Astrocyte (in vitro differentiated cells and primary cell): ENCODE data around the gene SOX2. TPM values are rescaled to one million over a fixed set of nuclear protein-coding genes. Genes with fewer than 3 reads are reported as not detected.

ENCODE experiments used
- DNase-seq: peaks from one replicate; pipeline ENCODE4 v3.0.0-alpha.2; 2010; ENCODE audit warnings: low read depth
- FAIRE-seq: peaks from 2 replicates; lab custom pipeline; 2011; peaks lifted over from hg19 to GRCh38; lab: Jason Lieb, UNC
- H2AFZ ChIP-seq: 2 replicates; pipeline ENCODE4 v1.6.0; 2012; ENCODE audit warnings: low read depth, low read length, inconsistent platforms
- H3K27ac ChIP-seq: 2 replicates; pipeline ENCODE4 v1.5.1; 2011; ENCODE audit warnings: low read depth, low read length, inconsistent platforms
- H3K27me3 ChIP-seq: 2 replicates; pipeline ENCODE4 v1.6.0; 2011; ENCODE audit warnings: low read length, inconsistent platforms; ENCODE audit not compliant: insufficient read depth
- H3K36me3 ChIP-seq: 2 replicates; pipeline ENCODE4 v1.5.1; 2011; ENCODE audit warnings: low read length, inconsistent platforms; ENCODE audit not compliant: insufficient read depth
- H3K4me1 ChIP-seq: 2 replicates; pipeline ENCODE4 v1.5.1; 2011; ENCODE audit warnings: low read length, inconsistent platforms; ENCODE audit not compliant: insufficient read depth
- H3K4me2 ChIP-seq: 2 replicates; pipeline ENCODE4 v1.6.0; 2012; ENCODE audit warnings: low read length, inconsistent platforms
- H3K4me3 ChIP-seq: 2 replicates; pipeline ENCODE4 v1.5.1; 2011; ENCODE audit warnings: low read depth, mild to moderate bottlenecking, low read length, inconsistent platforms; ENCODE audit not compliant: insufficient read depth
- H3K79me2 ChIP-seq: 2 replicates; pipeline ENCODE4 v1.6.0; 2012; ENCODE audit warnings: mild to moderate bottlenecking, low read length, inconsistent platforms; ENCODE audit not compliant: insufficient read depth
- H3K9ac ChIP-seq: 2 replicates; pipeline ENCODE4 v1.6.0; 2012; ENCODE audit warnings: mild to moderate bottlenecking, low read length, inconsistent platforms
- H3K9me3 ChIP-seq: 2 replicates; pipeline ENCODE4 v1.5.1; 2012; ENCODE audit warnings: low read depth, mild to moderate bottlenecking, low read length, inconsistent platforms; ENCODE audit not compliant: insufficient read depth
- H4K20me1 ChIP-seq: 2 replicates; pipeline ENCODE4 v1.6.0; 2012; ENCODE audit warnings: low read length, inconsistent platforms; ENCODE audit not compliant: insufficient read depth
- H3K27ac Mint-ChIP-seq: one replicate; pipeline ENCODE4 v1.8.0; 2021; ENCODE audit warnings: mild to moderate bottlenecking, mixed read lengths; ENCODE audit not compliant: unreplicated experiment
- H3K27me3 Mint-ChIP-seq: one replicate; pipeline ENCODE4 v1.8.0; 2021; ENCODE audit warnings: low read depth, mixed read lengths; ENCODE audit not compliant: unreplicated experiment
- H3K36me3 Mint-ChIP-seq: one replicate; pipeline ENCODE4 v1.8.0; 2021; ENCODE audit warnings: low read depth, mixed read lengths; ENCODE audit not compliant: unreplicated experiment
- H3K4me1 Mint-ChIP-seq: one replicate; pipeline ENCODE4 v1.8.0; 2021; ENCODE audit warnings: low read depth, mixed read lengths; ENCODE audit not compliant: unreplicated experiment
- H3K4me3 Mint-ChIP-seq: one replicate; pipeline ENCODE4 v1.8.0; 2021; ENCODE audit warnings: mild to moderate bottlenecking, moderate library complexity, mixed read lengths; ENCODE audit not compliant: unreplicated experiment
- H3K9me3 Mint-ChIP-seq: one replicate; pipeline ENCODE4 v1.8.0; 2021; ENCODE audit warnings: mild to moderate bottlenecking, mixed read lengths; ENCODE audit not compliant: unreplicated experiment
- CTCF ChIP-seq: IDR thresholded peaks from 2 replicates; pipeline ENCODE4 v1.5.1; 2011; ENCODE audit warnings: low read depth, mild to moderate bottlenecking, inconsistent platforms, low read length, moderate library complexity; ENCODE audit not compliant: insufficient read depth
- EZH2 ChIP-seq: IDR thresholded peaks from 2 replicates; pipeline ENCODE4 v1.6.1; 2012; ENCODE audit warnings: mild to moderate bottlenecking, low read length, inconsistent platforms; ENCODE audit not compliant: insufficient read depth
- total RNA-seq: library from RNA; stranded (reverse); gene quantifications from 2 replicates; pipeline ENCODE4 v1.2.1, GENCODE V29; 2021

Gene SOX2
- total RNA-seq, 1 donor from 2014 or later = 6.5 TPM

- Histone ChIP-seq H3K36me3 (no peaks in the 10 kb centered on the region), H2AFZ (no peak overlapping the region), H4K20me1 (no peaks in the 10 kb centered on the region), H3K27ac (no peak overlapping the region), H3K9me3 (no peaks in the 10 kb centered on the region), H3K4me3 (peak overlapping the region; percentile 53), H3K4me1 (peaks cover 15% of the 10 kb centered on the region), H3K9ac (no peak overlapping the region), H3K4me2 (peak overlapping the region; percentile 90), H3K27me3 (peaks cover 37% of the 10 kb centered on the region), H3K79me2 (no peaks in the 10 kb centered on the region)
- Mint-ChIP-seq H3K27me3 (peaks cover 42% of the 10 kb centered on the region), H3K36me3 (no peaks in the 10 kb centered on the region), H3K9me3 (peaks cover 10% of the 10 kb centered on the region), H3K4me3 (peak overlapping the region; percentile 57), H3K4me1 (peaks cover 6% of the 10 kb centered on the region), H3K27ac (peak overlapping the region; percentile 41)
- no peak for TF ChIP-seq CTCF
- no peak for TF ChIP-seq EZH2
- DNase-seq (peak; percentile 34), FAIRE-seq (no peak)
Observed at GRCh38 chr3:181699171-181699903, 12.4 kb upstream of the SOX2 start.

DNA sequence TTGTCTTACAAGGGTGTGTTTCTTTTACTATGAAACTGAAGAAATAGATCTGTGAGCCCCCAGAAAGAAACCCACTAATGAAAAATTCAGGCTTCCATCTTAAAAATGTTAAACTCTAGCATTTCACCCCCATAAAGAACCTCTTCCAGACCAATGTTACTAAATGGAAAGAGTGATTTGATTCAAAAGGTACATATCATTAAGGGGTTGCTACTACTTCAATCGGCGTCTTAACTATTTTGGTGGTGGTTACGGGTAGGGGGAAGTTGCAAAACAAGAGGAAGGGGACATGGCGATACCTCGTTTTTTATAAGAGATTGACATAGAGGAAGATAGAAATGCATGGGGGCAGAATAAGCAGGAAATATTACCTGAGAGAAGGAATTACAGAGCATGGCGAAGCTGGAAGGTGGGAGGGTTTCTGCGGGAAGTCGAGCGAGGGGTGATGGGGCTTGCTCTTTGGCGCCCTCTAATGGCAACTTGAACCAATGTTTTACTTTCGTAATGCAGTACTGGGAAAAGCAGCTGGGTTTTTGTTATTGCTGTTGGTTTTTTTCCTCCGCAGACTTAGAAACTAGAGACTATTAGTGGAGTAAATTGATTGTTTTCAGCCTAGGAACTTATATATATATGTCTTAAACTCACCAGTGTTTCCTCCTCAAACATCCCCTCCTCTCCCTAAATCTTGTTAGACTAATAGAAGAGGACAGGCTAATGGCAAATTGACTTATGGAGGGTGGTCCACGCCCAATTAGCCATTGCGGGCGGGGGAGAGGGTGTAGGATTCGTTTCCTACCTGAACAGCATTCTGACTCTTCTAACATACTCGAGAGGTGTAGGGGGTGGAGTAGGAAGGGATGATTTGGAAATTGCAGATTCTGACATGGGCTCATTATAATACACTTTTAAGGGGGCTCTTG lies 11.3 kb upstream of the SOX2 start:
- no peak overlapping the region for H3K27ac Mint-ChIP-seq
- Histone ChIP-seq H3K9ac (peak overlapping the region; percentile 39), H3K79me2 (no peaks in the 10 kb centered on the region), H4K20me1 (no peaks in the 10 kb centered on the region), H3K9me3 (no peaks in the 10 kb centered on the region), H3K36me3 (no peaks in the 10 kb centered on the region), H3K4me3 (peak overlapping the region; percentile 53), H3K4me2 (peak overlapping the region; percentile 90), H3K4me1 (peaks cover 15% of the 10 kb centered on the region), H2AFZ (peak overlapping the region; percentile 68), H3K27me3 (peaks cover 48% of the 10 kb centered on the region), H3K27ac (no peak overlapping the region)
- H3K9me3 Mint-ChIP-seq = peaks cover 10% of the 10 kb centered on the region
- H3K4me3 Mint-ChIP-seq = peak overlapping the region; percentile 74
- peaks cover 7% of the 10 kb centered on the region for H3K4me1 Mint-ChIP-seq
- H3K27me3 Mint-ChIP-seq = peaks cover 48% of the 10 kb centered on the region
- no peaks in the 10 kb centered on the region for H3K36me3 Mint-ChIP-seq
- TF ChIP-seq CTCF (peak; percentile 90), EZH2 (no peak)
- FAIRE-seq = no peak
- DNase-seq = no peak
